Activated CD8-positive, alpha-beta memory T cell treated with anti-CD3 and anti-CD28 coated beads for 36 hours (primary cell): Measurements from ENCODE around the gene COL6A6. TPM values are rescaled to one million over a fixed set of nuclear protein-coding genes. Genes with fewer than 3 reads are reported as not detected.

Source experiments
- CTCF ChIA-PET: fragments of 350-600 bp; sonication (Branson Sonifier 250); formaldehyde crosslinking; loops from one replicate; lab custom pipeline; 2021; ENCODE audit warnings: antibody characterized with exemption; lab: Charles Lee
- POLR2A ChIA-PET: fragments of 350-600 bp; sonication (Branson Sonifier 250); formaldehyde crosslinking; loops from one replicate; lab custom pipeline; 2021; ENCODE audit warnings: antibody characterized with exemption; lab: Charles Lee
- total RNA-seq, 2 experiments: library from RNA; stranded (reverse); gene quantifications; one replicate each; pipeline ENCODE4 v1.2.3, GENCODE V29; 2021

COL6A6 gene, protein sequence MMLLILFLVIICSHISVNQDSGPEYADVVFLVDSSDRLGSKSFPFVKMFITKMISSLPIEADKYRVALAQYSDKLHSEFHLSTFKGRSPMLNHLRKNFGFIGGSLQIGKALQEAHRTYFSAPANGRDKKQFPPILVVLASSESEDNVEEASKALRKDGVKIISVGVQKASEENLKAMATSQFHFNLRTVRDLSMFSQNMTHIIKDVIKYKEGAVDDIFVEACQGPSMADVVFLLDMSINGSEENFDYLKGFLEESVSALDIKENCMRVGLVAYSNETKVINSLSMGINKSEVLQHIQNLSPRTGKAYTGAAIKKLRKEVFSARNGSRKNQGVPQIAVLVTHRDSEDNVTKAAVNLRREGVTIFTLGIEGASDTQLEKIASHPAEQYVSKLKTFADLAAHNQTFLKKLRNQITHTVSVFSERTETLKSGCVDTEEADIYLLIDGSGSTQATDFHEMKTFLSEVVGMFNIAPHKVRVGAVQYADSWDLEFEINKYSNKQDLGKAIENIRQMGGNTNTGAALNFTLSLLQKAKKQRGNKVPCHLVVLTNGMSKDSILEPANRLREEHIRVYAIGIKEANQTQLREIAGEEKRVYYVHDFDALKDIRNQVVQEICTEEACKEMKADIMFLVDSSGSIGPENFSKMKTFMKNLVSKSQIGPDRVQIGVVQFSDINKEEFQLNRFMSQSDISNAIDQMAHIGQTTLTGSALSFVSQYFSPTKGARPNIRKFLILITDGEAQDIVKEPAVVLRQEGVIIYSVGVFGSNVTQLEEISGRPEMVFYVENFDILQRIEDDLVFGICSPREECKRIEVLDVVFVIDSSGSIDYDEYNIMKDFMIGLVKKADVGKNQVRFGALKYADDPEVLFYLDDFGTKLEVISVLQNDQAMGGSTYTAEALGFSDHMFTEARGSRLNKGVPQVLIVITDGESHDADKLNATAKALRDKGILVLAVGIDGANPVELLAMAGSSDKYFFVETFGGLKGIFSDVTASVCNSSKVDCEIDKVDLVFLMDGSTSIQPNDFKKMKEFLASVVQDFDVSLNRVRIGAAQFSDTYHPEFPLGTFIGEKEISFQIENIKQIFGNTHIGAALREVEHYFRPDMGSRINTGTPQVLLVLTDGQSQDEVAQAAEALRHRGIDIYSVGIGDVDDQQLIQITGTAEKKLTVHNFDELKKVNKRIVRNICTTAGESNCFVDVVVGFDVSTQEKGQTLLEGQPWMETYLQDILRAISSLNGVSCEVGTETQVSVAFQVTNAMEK (N-terminal part only)
- not detected for total RNA-seq

DNA sequence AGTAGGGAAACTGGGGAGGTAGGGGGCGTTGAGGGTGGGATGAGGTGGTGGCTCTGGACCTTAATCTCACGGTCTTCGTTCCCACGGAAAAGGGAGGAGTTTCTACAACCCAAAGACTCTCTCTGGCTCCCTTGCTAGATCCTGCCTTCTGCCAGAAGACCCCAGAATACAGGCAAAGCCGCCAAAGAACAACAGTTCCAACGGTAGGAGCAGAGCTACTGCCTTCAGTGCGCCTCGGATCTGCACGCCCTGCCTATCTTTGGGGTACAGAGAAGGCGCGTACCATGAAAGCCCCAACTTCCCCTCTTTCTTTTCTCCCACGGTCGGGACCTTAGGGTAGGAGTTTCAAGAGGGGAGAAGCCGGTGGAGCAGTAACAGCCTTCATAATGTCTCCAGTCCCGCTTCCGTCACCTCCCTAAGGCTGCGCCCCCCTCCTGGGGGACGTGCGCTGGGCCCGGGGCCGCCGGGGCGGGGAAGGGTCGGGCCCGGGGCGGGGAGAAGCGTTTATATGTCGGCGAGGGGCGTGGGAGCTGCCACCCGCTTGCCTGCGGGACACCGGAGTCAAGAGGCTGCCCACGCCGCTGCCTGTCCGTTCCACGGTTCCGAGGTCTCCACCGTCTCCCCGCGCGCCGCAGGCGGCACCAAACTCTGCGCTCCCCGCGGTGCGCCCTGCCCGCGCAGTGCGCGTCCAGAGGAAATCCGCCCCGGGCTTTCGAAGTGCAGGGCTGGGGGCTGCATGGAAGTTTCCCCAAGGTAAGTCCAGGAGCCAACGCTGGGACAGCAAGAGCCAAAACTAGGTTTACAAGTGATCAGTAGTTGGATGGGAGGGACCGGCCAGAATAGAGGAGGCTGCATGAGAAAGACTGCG, at the start of gene COL6A6:
Gene COL6A6 (plus strand): TSS at position 533 of the 868 bp plus-strand sequence. CDS start 43,188 bp downstream, outside the sequence.
- ChIA-PET CTCF (no interaction called here), POLR2A (no interaction called here)

DNA sequence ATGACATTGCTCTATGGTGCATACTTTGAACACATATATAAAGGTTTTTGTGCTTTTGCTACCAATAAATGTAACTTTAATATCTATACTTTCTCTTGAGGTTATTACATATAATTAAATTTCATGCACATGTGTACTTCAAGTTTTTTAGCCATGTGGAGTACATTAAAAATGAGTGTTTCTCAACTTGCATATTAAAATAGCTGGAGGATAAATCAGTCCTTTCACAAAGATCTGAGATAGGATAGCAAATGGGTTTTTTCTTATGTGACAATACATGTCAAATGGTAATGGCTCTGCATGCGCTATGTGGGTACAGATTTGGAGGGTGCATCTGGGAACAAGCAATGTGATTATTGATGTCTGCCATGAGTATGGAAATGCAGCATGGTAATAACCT, 48.7 kb upstream of the COL6A6 start:
- CTCF ChIA-PET: no interaction called here
- POLR2A ChIA-PET: no interaction called here

DNA sequence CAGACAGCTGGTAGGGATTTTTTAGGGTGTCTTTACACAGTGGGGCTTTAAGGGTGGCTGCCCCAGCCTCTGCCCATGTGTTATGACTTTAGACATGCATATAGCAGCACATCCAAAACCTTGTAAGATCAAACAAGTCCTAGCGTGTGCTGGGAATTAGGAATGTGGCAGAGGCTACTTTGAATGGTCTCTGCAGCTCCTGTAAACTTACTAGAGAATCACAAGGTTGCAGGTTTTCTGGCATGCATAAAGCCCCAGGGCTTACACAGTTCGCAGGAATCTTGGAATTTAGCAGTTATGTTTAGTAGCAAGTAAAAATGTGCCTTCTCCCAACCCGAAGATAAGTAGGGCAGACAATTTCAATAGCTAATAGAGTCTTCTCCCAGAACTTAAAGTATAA, 46.9 kb upstream of the COL6A6 start:
- POLR2A ChIA-PET: no interaction called here
- CTCF ChIA-PET: no interaction called here

DNA sequence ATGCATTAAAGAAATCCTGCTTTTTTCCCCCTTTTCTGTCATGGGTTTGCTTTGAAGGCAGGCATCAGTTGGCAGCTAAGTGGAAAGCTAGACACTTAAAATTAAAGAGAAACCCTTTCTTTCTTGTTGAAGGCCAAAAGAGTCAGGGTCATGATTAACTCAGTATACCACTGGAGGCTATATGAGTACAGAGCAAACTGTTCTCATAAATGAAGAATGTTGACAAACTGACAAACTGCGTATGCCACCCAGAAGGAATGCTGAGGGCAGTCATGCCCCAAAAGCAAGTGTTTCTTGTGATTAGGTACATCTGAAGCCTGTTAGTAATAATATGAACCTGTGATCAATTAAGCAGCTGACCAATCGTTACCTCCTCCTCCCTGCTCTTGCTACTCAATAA, 43.6 kb upstream of the COL6A6 start:
- ChIA-PET POLR2A (no interaction called here), CTCF (no interaction called here)

GRCh38 chr3:130480736-130481135, 36.2 kb upstream of the COL6A6 start:
- ChIA-PET CTCF (interaction anchor here (0.6 kb wide), 1 partner anchor 35 kb away, joined by 4 read pairs; no protein-coding TSS in a partner anchor), POLR2A (no interaction called here)

DNA sequence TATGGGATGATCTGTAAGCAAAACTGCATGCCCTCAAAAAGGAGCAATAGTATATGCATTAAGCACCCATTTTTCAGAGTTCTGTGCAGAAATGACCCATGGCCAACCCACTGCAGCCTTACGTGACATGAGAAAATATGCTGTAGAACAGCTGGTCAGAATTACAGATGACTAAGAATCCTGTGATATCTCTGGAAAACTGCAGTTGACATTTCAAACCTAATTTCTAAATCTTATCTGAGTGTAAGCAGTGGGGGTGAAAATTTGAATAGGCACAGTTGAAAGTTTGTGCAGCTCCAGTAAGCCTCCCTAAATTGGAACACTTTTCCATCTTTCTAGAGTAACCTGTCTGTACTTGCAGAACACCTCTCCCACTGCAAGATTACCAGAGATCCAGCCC, 28.7 kb upstream of the COL6A6 start:
- ChIA-PET POLR2A (no interaction called here), CTCF (no interaction called here)

- ChIA-PET POLR2A (no interaction called here), CTCF (no interaction called here)
Measured at GRCh38 chr3:130488769-130489450, 28.1 kb upstream of the COL6A6 start.

DNA sequence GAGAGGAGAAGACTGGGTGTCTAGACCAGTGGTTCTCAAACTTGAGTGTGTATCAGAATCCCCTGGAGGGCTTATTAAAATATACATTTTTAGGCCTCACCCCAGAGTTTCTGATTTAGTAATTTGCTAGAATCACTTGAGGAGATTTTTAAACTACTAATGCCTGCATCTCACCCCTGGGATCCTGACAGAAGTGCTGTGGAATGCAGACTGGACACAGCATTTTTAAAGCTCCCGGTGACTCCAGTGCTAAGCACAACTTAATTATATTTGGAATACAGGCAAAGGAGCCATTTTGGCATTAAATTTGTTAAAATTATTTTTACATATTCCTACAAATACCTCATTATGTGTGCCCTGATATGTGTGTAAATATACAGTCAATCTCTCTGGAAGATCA, 26.7 kb upstream of the COL6A6 start:
- ChIA-PET POLR2A (no interaction called here), CTCF (no interaction called here)

GRCh38 chr3:130491431-130491830, 25.5 kb upstream of the COL6A6 start:
- CTCF ChIA-PET: no interaction called here
- POLR2A ChIA-PET: no interaction called here

- POLR2A ChIA-PET: no interaction called here
- CTCF ChIA-PET: no interaction called here
Measured at GRCh38 chr3:130504701-130505100, 12.3 kb upstream of the COL6A6 start.

- POLR2A ChIA-PET: no interaction called here
- CTCF ChIA-PET: no interaction called here
Measured at GRCh38 chr3:130506031-130506430, 10.9 kb upstream of the COL6A6 start.

DNA sequence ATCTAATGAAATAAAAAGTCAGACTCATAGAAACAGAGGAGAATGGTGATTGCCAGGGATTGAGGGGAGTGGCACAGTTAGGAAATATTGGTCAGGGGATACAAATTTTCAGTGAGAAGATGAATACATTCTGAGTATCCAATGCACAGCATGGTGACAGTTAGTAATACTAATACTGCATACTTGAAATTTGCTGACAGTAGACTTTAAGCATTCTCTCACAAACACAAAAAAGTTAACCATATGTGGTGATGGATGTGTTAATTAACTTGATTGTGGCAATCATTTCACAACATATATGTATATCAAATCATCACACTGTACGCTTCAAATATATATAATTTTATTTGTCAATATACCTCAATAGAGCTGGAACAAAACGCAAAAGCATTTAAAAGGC, 9.2 kb upstream of the COL6A6 start:
- ChIA-PET POLR2A (no interaction called here), CTCF (no interaction called here)

GRCh38 chr3:130509008-130509407, 8.0 kb upstream of the COL6A6 start:
- POLR2A ChIA-PET: no interaction called here
- CTCF ChIA-PET: no interaction called here

DNA sequence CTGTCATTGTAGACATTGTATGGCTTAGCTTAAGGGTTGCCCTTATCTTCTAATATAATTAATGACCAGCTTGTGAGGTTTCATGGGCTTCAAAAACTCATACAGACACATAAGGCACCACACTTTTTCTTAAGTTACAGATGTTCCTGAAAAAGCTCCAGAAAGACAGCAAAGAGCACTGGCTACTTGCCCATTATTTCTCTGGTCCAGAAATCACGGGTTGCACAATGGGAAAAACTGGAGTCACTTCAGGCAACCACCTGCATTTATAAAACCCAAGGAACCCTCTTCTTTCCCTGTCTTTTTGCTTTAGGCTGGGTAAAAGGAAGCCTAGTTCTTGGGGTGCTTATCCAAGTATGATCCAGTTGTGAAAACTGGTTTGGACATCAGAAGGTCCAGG, 2.3 kb upstream of the COL6A6 start:
- CTCF ChIA-PET: no interaction called here

DNA sequence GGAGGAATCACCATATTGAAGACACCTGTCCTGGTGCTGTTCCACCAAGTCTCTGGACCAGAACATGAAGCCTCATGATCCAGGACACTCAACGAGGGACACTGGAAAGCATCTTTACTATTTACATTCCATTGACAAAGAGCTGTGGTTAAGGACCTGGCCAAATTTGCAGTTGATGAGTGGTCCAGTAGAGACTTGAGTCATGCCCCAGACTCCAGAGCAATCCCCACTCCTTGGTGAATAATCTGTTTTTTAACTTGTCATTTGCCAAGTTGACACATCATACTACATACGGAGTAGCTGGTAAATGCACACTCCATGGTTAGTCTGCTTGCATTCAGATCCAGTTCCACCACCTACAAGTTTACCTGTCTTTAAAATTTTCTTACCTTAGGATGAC, 1.2 kb upstream of the COL6A6 start:
- POLR2A ChIA-PET: no interaction called here
- CTCF ChIA-PET: interaction anchor here (1.1 kb wide), 1 partner anchor 240 kb away, joined by 5 read pairs; no protein-coding TSS in a partner anchor

More for the DNA sequence above, 2.3 kb upstream of the COL6A6 start:
- POLR2A ChIA-PET: no interaction called here

DNA sequence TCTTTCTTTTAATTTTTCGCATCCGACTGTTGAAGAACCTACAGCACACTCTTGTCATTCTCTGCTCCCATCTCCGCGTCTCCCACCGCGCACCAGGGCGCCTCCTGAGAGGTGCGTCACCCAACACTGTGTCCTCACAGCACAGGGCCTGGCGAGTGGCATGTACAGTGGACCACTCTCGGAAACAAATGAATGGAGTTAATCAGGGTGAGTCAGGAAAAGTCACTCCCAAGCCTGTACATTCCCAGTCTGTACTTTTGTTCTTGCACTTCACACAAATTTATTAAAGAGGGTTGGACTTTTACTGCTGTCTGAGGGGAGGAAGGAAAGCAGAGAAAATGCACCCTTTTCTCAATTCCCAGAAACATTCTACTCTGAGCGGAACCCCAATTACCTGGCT, 625 bp downstream of the COL6A6 start:
- CTCF ChIA-PET: no interaction called here
- POLR2A ChIA-PET: no interaction called here

DNA sequence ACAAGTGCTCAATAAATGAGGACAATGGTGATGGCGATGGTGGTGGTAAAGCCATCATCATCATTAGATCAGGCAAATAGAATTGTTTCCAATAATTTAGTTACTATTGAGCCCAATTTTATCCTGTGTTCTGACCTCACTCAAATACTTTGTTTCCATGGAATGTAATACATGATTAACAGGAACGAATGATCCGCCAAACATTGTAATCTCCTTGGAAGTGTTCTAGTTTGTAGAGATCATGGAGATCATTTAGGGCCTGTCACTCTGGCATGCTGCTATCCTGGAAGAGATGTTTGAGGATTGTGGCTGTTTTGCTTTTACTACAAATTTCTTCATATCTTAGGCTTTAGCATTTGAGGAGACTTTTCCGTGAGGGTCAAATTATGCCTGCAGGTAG, 2.8 kb downstream of the COL6A6 start:
- ChIA-PET CTCF (no interaction called here), POLR2A (no interaction called here)

- ChIA-PET CTCF (no interaction called here), POLR2A (no interaction called here)
Measured at GRCh38 chr3:130522399-130522798, 5.4 kb downstream of the COL6A6 start.
